Adipose tissue (tissue), 3 donors: Measurements from ENCODE around the gene CFAP100. TPM values are rescaled to one million over a fixed set of nuclear protein-coding genes. Genes with fewer than 3 reads are reported as not detected.

Experiments used
- H3K27ac ChIP-seq: one replicate; pipeline ENCODE4 v1.5.1; 2013; ENCODE audit warnings: low read depth, low read length
- WGBS, 3 donors: extraction: QIAGEN DNeasy Blood & Tissue Kit; methylation state at CpG; one replicate each; pipeline ENCODE4 v1.1.7; 2013; 5-methylcytosine and 5-hydroxymethylcytosine counted together
- polyA plus RNA-seq, 3 donors: library from polyadenylated mRNA; stranded (reverse); fragments of 200-250 nt; gene quantifications; one replicate each; pipeline ENCODE4 v1.2.3, GENCODE V29; 2013
- donor health status: healthy with polysubstance abuse.
- donor health status: Bipolar disorder and iron deficiency.
- donor health status: healthy.

The CFAP100 gene
- polyA plus RNA-seq, 3 donors: not detected

DNA sequence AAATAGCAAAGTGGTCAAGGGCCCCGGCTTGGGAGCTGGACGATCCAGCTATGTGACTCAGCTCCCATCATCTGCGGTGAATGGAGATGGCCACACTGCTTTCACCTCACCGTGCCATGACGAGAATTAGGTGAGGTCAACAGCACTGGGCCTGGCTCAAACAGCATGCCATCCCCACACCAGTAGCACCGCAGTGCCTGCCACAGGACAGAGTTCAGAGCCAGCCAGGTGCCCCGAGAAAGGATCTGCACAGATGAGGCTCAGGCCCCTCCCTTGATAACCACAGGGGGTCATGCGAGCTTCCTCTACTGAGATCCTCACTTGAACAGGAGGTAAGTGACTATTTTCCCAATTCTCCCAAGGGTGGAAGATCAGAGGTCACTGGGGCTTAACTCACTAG is 51.6 kb downstream of the CFAP100 start:
- WGBS, 3 donors: 94 to 96% (median 94%) methylated on average over 8 of the region's 8 CpGs
- H3K27ac ChIP-seq: no peak overlapping the region

DNA sequence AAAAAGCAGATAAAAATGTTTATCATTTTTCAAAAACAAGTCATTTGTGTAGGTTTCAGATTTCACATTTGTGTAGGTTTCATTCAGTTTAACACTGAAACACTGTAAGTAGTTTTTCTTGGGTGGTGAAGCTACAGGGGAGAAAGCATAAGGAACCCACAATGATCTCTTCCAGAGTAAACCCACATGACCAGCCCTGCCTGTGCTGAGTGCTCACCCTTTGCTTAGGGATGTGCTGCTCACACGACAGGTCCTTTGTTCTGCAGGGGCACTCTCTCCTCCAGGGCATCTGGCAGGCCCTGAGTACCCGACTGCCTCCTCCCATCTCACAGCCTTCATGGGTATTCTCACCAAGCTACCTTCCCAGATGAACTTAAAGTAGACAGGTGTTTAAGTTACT is 52.1 kb downstream of the CFAP100 start:
- H3K27ac ChIP-seq: no peak overlapping the region
- 89 to 98% (median 95%) methylated on average over 2 of the region's 2 CpGs for WGBS, 3 donors

DNA sequence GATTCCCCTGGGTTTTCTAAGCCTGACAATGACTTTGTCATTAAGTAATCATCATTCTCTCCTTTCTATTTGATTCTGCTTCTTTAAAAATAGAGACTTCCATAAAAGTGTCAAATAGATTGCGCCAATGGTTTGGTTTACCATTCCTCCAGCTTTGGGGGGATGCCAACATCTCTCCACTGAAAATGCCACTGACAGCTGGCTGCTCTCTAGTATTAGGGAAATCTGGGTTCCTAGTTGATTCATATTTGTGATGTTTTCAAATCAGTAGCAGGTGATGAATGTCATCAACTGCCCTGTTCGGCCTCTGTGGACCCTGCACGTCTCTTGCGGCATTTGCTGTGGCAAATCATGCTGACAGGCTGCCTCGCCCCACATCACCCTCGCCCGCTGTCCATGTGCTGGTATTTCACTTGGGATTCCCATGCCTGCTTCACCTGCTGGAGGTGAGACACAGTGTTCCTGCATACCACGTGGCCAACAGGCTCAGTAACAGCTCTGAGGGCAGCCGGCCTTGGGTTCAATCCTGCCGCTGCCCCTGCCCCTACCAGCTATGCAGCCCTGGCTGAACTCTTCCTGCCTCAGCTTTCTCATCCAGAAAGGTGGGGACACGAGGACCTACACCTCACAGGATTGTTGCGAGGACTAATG is 52.9 kb downstream of the CFAP100 start:
- no peak overlapping the region for H3K27ac ChIP-seq
- WGBS, 3 donors: 59 to 93% (median 86%) methylated on average over 12 of the region's 12 CpGs

DNA sequence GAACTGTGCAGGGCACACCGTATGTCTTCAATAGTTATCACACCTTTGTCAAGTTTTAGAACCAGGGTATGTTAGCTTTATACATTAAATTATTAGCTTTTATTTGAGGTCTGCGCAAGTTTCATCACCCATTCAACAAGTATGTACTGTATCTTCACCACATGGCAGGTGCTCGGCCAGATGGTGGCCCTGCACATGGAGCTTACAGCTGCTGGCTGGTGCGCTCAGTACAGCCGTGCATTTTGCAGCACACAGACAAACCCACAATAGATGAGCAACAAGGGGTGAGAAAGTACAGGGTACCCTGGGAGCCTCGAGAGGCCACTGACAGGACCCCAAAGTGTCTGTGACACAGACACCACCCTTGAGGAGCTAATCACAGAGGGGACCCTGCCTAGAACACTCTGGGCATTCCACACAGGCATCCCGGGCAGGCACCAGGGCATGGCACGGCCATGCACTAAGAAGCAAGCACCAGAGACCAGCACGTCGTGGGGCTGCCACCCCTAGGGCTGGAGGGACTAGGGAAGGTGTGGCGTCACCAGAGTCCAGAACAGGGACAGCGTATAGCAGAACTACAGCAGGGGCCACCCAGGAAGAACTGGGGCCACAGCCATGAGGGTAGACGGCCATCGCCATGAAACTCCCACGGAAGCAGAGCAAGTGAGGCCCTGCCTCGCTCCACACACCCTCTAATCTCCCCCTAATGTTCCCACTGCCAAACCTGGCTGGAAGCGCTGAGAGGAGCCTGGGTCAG is 53.6 kb downstream of the CFAP100 start:
- no peak overlapping the region for H3K27ac ChIP-seq
- 92 to 95% (median 93%) methylated on average over 17 of the region's 17 CpGs for WGBS, 3 donors

DNA sequence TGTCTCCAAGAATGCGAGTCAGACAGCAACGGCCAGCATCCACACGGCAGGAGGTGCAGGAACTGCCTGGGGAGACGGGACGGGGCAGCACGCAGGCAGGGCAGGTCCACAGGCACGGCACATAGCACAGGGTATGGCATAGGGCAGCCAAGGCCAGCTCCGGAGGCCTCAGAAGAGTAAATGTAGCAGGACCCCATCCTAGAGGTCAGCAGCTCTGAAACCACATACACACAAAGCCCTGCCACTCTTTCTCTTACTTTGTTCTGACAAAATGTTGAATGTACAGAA is 54.1 kb downstream of the CFAP100 start:
- WGBS, 3 donors: 90 to 94% (median 92%) methylated on average over 8 of the region's 8 CpGs
- H3K27ac ChIP-seq: no peak overlapping the region

DNA sequence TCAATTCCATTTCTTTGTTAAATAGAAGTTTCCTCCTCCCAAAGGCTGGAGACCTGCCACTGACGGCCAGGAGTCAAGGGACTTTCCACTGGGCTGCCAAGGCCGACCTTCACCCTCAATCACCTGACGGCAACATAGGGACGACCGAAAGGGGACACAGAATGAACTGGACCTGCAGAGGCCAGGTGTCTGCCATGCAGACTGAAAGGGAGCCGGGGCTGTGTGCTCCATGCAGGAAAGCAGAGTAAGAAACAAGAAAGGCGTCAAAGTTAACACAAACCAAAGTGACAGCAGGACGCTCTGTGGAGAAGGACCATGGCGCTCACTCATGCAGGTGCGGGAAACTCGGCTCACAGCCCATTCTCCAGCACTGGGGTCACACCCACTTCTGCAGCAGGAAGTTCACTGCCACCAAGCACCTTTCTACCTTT is 54.9 kb downstream of the CFAP100 start:
- H3K27ac ChIP-seq: no peak overlapping the region
- 43 to 90% (median 88%) methylated on average over 11 of the region's 11 CpGs for WGBS, 3 donors

DNA sequence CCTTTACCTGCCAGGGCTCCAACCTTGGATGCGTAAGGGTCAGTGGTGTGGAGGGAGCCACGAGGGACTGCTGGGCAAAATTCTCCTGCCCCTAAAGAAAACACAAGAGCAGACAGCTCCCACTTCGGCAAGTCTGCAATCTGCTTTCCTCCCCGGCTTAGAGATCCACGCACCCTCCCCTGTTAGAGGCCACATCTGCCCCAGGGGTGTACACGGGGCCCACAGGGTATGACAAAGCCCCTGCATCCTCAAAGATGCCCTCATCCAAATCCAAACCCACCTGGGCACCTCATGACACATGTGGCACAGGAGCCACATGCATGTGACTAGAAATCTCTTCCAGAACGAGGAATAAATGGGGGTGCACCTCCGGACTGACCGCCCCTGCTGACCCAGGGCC is 55.5 kb downstream of the CFAP100 start:
- WGBS, 3 donors: 74 to 82% (median 80%) methylated on average over 9 of the region's 9 CpGs
- no peak overlapping the region for H3K27ac ChIP-seq

DNA sequence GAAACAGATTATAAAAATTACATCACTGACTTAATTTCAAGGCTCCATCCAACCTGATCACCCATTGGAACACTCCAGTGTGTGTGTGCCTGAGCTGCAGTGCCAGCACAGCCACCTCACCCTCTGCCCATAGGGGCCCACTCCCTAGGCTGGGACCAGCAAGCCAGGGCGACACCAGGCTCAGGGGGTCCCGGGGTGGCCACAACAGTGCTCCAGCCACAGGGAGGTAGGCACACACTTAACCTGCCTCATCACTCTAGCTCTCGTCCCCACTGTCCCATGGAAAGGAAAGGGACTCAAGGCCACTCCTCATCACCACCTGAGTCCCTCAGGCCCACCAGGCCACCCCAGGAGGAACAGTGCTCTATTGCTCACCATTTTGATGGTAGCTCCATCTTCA is 56.0 kb downstream of the CFAP100 start:
- H3K27ac ChIP-seq: no peak overlapping the region
- 88 to 97% (median 95%) methylated on average over 3 of the region's 3 CpGs for WGBS, 3 donors

DNA sequence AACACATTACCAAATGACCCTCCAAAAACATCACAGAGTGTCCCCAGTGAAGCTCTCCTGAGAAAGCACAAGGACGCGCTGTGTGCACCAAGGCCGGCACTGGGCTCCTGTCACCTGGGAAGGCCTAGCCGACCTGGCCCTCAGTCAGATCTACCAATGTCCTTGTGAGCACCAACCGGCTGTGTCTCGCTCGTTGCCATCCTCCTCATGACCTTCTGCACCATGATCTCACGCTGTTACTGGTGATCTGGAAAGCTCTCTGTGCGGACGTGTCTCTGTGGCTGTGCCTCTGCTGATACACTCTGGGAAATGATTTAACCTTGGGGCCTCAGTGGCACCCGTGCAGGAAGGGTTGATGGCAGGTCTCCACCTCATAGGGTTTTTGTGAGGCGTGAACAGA is 56.8 kb downstream of the CFAP100 start:
- H3K27ac ChIP-seq: no peak overlapping the region
- 69 to 92% (median 89%) methylated on average over 12 of the region's 12 CpGs for WGBS, 3 donors

DNA sequence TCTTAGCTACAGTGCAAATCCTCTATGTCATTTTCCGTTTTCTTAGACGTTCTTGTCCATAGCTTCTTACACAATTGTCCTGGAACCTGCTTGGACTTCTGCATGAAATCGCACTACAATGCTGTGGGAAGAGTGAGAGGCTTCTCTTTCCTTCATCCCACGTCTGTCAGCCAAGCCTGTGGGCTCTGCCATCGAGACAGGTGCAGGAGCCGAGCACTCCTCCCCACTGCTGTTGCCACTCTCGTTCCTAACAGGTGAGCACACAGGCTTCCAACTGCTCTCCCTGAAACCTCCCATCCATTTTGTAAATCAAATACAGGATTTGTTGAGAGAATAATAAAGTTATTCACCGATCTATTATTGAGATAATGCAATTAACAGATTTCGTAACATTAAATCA is 57.5 kb downstream of the CFAP100 start:
- 86 to 91% (median 87%) methylated on average over 9 of the region's 9 CpGs for WGBS, 3 donors

DNA sequence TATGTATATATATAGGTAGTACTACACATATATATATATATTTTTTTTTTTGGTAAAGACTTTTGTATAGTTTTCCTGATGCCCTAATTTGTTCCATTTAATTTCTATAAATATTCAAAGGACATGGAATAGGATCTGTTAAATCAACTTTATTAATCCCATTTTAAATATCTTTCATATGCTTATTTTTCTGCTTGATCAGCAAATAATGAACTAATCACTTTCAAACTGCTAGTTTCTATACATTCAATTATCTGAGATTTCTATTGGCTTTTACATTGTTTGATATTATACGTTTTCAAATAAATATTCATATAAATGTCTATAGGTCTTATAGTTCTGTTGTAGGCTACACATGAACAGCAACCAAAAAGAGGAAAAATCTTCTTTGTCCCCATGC is 59.3 kb downstream of the CFAP100 start:
- 70 to 94% (median 83%) methylated on average over 1 of the region's 1 CpG for WGBS, 3 donors

More for the DNA sequence above, 57.5 kb downstream of the CFAP100 start:
- H3K27ac ChIP-seq: no peak overlapping the region

DNA sequence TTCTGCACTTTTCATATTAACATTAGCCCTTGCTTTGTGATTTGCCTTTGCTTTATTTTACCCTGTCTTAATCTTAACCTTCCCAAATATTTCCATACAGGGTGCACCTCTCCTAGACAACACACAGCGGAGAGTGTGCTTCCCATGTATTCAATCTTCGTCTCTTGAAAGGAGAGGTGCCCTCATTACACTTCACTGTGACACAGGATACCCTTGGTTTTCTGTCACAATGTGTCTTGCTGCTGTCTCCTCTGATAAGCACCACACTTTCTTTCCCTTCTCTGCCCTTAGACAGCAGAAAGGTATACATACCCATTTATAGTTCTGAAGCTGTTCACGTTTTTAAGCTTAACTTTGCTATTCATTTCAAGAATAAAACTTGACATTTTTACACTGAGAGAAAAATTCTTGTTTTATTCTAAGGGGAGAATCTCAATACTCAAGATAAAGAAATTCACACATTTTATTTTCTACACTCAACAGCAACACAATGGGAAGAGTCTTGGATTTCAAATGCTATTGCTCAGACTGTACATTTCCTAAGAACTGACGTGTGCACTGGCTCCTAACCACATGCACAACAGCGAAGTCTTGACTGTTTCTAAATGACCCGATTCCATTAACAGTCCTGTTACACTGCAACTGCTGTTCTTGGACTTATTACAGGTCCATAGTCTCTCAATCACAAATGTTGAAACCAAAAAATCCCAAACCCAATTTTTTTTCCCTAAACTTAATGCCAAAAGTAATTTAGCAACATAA is 59.9 kb downstream of the CFAP100 start:
- 75 to 88% (median 82%) methylated on average over 6 of the region's 6 CpGs for WGBS, 3 donors
- H3K27ac ChIP-seq: no peak overlapping the region

More for the DNA sequence above, 59.3 kb downstream of the CFAP100 start:
- H3K27ac ChIP-seq: no peak overlapping the region

DNA sequence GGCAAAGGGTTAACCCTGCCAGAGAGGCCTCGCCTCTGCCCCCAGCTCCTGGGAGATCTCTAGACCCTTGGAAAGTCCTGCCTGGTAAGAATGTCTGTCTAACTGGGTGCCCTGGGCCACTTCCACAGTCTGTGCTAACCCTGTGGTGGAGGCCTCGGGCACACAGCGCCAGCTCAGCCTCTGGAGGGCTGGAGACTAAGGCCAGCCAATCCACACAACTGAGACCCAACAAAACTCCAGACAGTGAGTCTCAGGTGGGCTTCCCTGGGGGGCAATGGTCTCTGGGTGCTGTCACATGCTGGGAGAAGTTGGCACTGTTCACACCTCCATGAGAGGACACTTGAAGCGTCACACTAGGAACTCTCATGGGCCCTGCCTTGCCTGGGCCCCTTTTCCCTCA is 61.5 kb downstream of the CFAP100 start:
- no peak overlapping the region for H3K27ac ChIP-seq
- 65 to 78% (median 77%) methylated on average over 4 of the region's 4 CpGs for WGBS, 3 donors

DNA sequence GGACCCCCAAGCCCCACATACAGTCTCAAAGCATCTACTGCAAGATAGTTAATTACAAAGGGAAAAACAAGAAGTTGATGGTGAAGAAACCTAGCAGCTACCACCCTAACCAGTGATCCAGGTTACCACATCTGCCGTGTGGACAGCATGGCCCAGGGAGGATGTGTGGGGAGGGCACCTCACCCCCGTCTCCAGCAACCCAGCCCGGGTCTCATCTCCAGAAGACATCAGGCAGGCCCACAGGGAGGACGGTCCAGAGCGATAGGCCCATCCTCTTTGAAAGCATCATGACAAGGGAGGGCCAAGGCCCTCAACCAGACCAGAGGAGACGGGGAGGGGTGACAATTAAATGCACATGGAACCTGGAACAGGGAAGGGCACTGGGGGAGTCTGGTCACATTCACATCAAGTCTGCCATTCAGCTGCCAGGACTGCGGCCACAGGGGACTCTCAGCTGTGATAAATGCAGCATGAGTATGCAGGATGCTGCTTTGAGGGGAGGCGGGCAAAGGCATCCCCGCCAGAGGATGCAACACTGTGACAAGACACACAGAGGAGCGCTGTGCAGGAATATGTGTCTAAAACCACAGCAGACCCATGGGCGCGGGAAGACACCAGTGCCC is 62.2 kb downstream of the CFAP100 start:
- no peak overlapping the region for H3K27ac ChIP-seq
- 76 to 86% (median 85%) methylated on average over 12 of the region's 12 CpGs for WGBS, 3 donors

DNA sequence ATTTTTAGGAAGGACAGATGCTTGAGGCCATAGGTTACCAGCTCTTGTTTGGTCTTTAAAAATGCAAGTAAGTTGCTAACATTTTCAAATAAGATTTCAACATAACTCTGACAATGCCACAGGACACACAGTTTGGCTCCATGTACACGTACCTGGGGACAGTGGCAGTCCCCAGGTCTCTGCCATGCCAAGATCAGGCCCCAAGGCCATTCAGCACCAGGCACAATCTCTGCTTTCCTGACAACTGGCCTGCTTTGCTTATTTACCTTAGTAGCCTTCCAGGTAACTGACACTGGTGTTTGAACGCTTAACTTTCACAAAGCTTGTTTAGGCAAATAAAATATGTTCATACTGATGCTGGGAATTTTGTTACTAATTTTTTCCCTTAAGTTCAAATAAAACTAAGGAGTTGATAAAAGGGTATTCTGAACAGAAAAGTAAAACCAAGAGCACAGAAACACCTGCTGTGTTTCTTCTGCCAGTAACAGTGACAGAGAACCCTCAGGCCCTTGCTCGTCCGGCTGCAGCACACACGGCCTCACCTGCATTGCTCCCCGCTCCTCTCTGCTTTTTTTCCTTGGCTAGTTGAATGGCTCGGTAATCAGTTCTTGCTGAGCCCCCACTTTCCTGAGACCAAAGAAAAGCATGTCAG is 64.5 kb downstream of the CFAP100 start:
- H3K27ac ChIP-seq: no peak overlapping the region
- WGBS, 3 donors: 42 to 87% (median 87%) methylated on average over 7 of the region's 7 CpGs

DNA sequence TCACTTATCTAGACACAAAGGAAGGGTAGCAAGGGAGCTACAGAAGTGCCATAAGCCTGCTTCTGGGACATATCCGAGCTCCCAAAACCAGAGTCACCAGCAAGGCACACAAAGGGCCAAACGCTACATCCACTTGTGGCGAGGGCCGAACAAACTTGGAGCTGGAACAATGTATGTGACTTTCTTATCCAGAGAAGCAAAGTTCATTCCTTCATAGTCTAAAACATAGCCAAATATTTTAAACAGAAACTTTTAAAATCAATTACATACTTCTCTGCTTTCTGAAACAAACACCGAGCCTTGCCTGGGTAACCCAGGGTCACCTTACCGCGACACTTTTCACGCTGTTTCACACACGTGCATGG is 65.0 kb downstream of the CFAP100 start:
- H3K27ac ChIP-seq: no peak overlapping the region
- 40 to 93% (median 92%) methylated on average over 9 of the region's 9 CpGs for WGBS, 3 donors

DNA sequence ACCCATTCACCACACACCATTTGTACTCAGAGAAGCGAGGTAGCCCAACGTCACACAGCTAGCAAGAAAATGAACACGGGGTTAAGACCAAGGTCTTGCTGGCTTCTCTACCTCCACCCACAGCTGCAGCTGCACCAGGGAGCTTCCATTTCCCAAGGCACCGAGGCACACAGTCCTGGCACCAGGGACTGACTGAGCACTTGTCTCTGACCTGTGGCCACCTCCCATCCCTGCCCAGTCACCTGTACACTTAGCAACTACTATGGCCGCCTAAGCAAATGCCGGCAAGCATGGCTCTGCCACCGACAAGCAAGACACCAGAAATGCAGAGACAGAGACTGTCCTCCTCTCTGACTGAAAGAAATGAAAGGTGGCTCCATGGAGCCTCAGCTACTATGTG is 65.7 kb downstream of the CFAP100 start:
- no peak overlapping the region for H3K27ac ChIP-seq
- WGBS, 3 donors: 65 to 94% (median 78%) methylated on average over 7 of the region's 7 CpGs

DNA sequence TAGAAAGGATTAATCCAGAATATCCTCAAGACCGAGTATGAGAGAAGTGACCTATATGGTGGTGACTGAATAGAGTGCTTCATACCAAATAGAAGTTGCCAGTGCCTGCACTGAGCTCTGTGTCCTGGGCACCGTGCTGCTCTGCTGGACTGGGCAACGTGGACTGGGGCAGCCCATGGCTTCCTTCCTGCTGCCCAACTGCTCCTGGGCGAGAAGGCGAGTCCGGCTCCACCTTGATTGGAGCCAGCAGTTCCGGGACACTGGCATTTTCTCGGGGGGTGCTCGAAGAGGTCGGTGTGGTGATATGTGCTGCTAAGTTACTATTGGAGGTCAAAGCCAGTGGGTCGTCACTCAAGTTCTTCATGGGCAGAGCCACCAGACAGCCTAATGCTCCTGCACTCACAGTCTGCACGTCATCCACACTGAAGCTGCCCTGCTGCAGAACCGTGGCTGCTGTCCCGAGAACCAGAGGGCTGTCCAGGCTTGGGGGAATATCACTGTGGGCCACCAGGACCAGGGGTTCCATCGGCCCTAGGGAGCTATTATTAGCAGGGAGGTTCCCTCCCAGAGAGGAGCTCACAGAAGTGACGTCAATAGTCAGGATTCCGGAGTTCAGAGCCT is 66.9 kb downstream of the CFAP100 start:
- 86 to 92% (median 89%) methylated on average over 17 of the region's 17 CpGs for WGBS, 3 donors

More for the DNA sequence above, 66.9 kb downstream of the CFAP100 start:
- H3K27ac ChIP-seq: no peak overlapping the region
